Endometrial microvascular endothelial cells (primary cell): ENCODE measurements around the gene ERMN. TPM values are rescaled to one million over a fixed set of nuclear protein-coding genes. Genes with fewer than 3 reads are reported as not detected.
"Not testable (repeated sequence)": the region's sequence is repeated elsewhere in the genome, so short reads cannot be mapped to it uniquely, and the experiment has no call there.

Source experiments
- in situ Hi-C: cut with HindIII; loops from 2 replicates; pipeline ENCODE4 v1.10.0; 2017; ENCODE audit warnings: low sequenced_read_pairs, low pct_unique_long_range_greater_than_20kb; ENCODE audit errors: inconsistent ontology term
- total RNA-seq: library from RNA; depleted of rRNA; stranded (reverse); fragments of >200 nt; gene quantifications from one replicate; pipeline ENCODE4 v1.2.3, GENCODE V29; 2015; ENCODE audit errors: inconsistent ontology term

ERMN gene
- total RNA-seq, 1 donor from 2014 or later, result not detected

DNA sequence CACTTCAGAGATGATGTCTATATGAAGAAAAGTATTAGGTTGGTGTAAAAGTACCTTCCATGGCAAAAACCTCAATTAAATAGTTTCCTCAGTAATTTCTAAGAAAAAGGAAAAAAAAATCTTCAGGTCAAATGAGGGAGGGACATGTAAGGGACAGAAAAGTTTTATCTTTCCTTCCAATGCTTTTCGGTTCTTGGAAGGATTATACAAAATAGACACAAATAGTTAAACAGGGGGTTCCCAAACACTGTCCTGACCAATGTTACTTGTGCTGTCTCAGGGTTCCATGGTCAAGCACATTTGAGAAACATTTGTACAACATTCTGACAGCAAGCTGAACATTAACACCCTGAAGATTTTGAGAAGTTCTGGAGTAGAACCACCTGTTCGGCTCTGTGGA is 22.0 kb downstream of the ERMN start:
- in situ Hi-C loops, result no loop called here

- in situ Hi-C loops, result no loop called here
Measured at GRCh38 chr2:157302492-157303099, 23.0 kb downstream of the ERMN start.

DNA sequence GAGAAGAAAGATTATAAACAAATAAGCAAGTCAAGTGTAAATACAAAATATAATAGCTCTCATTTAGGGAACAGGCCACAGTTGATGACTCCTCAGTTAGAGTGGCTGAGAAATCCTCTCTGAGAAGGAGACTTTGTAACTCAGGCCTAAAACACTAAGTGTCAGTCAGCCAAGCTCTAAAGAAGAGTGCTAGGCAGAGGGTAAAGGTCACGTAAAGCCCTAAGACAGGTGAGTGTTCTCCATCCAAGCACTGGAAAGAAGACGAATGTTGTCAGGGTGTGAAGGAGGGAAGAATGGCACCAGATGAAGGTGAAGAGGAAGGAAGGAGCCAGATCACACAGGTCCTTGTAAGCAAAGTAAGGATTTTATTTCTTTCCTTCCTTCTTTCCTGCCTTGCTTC is 24.3 kb downstream of the ERMN start:
- in situ Hi-C loops, result no loop called here

DNA sequence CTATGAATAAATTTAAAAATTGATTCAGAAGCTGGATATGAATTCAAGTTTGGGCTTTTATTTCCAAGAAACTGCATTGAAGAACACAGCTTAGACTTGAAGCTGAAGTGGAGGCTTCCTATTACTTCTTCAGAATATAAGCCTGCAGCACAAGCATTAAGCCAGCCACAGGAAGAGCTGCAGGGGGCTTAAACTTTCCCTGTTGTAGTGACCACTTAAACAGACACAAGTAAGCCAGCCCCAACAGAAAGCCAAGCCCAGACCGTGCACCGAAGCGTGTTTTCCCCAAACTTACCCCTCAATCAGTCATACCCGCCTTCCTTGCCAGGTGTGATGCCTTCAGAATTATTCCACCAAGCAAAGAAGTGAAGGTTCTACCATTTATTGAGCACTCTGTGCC is 28.7 kb downstream of the ERMN start:
- in situ Hi-C loops, result no loop called here

- in situ Hi-C loops, result no loop called here
Measured at GRCh38 chr2:157296490-157296889, 29.1 kb downstream of the ERMN start.

- in situ Hi-C loops, result no loop called here
Measured at GRCh38 chr2:157292853-157293252, 32.8 kb downstream of the ERMN start.

GRCh38 chr2:157291018-157291417 is 34.6 kb downstream of the ERMN start:
- in situ Hi-C loops, result no loop called here

DNA sequence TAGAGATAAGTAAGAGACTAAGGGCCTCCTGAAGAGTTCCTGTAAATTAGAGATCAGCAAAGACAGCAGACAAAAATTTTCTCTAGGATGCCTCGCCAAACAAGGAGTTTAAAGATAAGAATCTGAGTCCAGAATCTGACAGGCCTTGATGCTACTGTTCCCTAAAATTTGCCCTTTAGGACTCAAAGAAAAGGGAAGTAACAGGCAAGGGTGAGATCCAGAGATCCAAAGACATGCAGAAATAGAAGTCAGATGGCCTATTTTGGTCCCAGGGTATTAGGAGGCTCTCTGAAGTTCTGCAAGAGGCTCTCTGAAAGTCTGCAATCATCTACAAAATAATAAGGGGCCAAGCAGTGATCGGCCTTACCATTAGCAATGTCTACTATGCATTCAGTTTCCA is 35.1 kb downstream of the ERMN start:
- in situ Hi-C loops, result no loop called here

DNA sequence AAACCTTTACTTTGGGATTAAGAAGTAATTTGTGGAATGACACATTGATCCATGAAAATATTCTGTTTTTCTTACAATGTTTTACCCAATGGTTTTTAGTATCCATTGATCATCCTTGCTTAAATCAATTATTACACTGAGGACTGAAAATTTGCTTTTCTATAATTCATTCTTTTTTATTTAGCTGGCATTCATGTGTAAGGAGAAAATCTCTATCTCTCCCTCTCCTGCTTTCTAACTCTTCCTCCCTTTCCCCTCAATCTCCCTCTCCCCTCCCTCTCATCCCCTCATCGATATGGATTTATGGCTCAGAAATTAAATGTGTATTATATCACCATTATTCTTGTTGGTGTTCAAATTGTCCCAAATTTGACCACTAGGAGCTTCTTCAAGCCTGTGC is 38.5 kb downstream of the ERMN start:
- in situ Hi-C loops, result no loop called here

- in situ Hi-C loops, result no loop called here
Measured at GRCh38 chr2:157283468-157283867, 42.2 kb downstream of the ERMN start.

GRCh38 chr2:157281316-157281715 is 44.3 kb downstream of the ERMN start:
- in situ Hi-C loops, result no loop called here

DNA sequence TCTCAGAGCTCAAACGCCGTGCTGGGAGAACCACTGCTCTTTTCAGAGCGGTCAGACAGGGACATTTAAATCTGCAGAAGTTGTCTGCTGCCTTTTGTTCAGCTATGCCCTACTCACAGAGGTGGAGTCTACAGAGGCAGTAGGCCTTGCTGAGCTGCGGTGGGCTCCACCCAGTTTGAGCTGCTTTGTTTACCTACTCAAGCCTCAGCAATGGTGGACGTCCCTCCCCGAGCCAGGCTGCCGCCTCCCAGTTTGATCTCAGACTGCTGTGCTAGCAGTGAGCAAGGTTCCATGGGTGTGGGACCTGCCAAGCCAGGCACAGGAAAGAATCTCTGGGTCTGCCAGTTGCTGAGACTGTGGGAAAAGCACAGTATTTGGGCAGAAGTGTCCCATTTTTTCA is 46.3 kb downstream of the ERMN start:
- in situ Hi-C loops, result not testable (repeated sequence)

GRCh38 chr2:157271590-157272203 is 53.9 kb downstream of the ERMN start:
- in situ Hi-C loops, result no loop called here

DNA sequence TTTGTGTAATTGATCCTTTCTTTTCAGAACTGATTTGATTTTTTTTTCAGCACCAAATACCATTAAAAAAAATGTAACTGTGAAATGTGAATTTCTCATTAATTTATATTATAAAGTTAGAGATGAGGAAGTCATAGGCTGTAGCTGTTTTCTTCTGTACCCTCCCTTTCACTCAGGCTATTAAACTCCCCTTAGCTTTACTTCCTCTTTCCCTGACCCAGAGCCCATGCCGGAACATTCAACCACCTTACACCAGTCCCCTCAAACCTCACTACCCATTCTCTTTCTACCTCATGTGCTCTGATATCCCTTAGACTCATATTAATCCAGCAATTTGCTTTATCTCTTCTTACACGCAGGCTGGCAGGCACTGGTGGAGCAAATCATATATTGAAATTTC is 55.7 kb downstream of the ERMN start:
- in situ Hi-C loops, result no loop called here

DNA sequence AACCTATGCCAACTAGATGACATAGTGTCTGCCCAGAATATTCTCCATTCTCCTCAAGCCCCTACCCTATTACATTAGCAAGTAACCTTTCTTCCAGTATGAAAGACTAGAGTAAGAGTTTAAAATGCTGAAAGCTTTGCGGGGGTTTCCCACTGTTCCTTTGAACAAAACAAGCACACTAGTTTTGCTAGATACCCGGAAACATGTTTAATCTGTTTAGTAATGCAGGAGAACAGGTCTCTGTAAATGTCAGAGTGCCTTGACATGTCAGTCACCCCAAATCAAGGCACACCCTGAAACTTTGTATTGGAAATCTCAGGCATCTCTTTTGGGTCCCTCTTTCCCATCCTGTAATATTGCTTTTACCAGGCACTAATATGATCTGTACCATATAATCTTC is 56.6 kb downstream of the ERMN start:
- in situ Hi-C loops, result no loop called here

Other genes with a start within 250 kb of the ERMN start
- gene GALNT5, start 68.1 kb downstream of the ERMN start, total RNA-seq, result under 0.01 TPM
- gene CYTIP, start 118.3 kb upstream of the ERMN start, total RNA-seq, result not detected